22Rv1 (cell line): ENCODE measurements around the gene KMT2D.

ENCODE experiments used
- ZFX ChIP-seq: fragments of 450-650 bp; IDR thresholded peaks from 2 replicates; pipeline ENCODE4 v1.6.1; 2017; ENCODE audit warnings: antibody characterized with exemption, borderline replicate concordance
- TF ChIP-seq, protein P1 (sequence below): fragments of 450-650 bp; IDR thresholded peaks from 2 replicates; pipeline ENCODE4 v1.5.1; 2017; ENCODE audit warnings: mild to moderate bottlenecking

DNA sequence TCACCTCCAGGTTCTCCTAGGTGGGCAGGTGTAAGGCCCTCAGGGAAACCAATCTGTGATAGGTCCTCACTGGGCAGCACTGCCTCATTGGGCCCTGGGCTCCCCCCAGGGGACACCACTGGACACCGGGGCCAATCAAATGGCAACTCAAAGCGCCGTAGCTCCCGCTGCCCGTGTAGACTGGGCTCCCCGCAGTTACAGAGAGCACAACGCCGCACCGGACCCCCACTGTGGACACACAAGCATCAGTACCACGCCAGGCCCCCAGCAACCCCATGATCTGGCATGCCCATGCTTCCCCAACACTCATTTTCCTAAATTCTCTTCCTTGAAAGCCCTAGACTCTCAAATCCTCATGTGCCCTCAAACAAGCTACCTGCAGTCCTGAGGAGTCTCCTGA is 6.1 kb downstream of the KMT2D start:
- TF ChIP-seq, protein P1, sequence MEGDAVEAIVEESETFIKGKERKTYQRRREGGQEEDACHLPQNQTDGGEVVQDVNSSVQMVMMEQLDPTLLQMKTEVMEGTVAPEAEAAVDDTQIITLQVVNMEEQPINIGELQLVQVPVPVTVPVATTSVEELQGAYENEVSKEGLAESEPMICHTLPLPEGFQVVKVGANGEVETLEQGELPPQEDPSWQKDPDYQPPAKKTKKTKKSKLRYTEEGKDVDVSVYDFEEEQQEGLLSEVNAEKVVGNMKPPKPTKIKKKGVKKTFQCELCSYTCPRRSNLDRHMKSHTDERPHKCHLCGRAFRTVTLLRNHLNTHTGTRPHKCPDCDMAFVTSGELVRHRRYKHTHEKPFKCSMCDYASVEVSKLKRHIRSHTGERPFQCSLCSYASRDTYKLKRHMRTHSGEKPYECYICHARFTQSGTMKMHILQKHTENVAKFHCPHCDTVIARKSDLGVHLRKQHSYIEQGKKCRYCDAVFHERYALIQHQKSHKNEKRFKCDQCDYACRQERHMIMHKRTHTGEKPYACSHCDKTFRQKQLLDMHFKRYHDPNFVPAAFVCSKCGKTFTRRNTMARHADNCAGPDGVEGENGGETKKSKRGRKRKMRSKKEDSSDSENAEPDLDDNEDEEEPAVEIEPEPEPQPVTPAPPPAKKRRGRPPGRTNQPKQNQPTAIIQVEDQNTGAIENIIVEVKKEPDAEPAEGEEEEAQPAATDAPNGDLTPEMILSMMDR: no peak
- no peak for TF ChIP-seq ZFX
